Measurements from ENCODE around the gene PRPF8. TPM values are rescaled to one million over a fixed set of nuclear protein-coding genes. Genes with fewer than 3 reads are reported as not detected.

PRPF8 gene
- total and polyA plus RNA-seq, 2 of the 8 experiments (the other 6 are each of a cell fraction or from before 2014, with no cell fraction given) = 329 to 337 TPM

DNA sequence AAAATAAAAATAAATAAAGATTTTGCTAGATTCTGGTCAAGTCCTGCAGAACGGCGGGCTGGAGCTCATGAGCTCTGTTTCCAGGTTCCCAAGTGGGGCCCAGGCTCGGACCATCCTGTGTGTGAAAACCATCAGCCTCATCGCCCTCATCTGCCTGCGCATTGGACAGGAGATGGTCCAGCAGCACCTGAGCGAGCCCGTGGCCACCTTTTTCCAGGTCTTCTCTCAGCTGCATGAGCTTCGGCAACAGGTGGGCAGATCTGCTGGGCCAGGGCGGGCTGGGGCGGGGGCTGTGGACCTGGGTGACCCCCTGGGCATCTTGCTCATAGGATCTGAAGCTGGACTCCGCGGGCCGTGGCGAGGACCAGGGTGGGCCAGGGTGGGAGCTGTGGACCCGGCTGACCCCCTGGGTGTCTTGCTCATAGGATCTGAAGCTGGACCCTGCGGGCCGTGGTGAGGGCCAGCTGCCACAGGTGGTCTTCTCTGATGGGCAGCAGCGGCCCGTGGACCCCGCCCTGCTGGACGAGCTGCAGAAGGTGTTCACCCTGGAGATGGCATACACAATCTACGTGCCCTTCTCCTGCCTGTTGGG lies 47.7 kb upstream of the PRPF8 start:
- 92% methylated on average over 17 of the region's 22 CpGs; no CpG with 5 or more reads in 1 of the 2 experiments for WGBS, 2 experiments (ENCODE audit: extremely low coverage in 1 of 2, insufficient coverage in 1 of 2, insufficient read length in 1 of 2, insufficient replicate concordance in 2 of 2, low coverage in 1 of 2, low lambda C conversion rate in 2 of 2, missing lambda C conversion rate in 1 of 2)
- Histone ChIP-seq H2BK12ac (ENCODE audit: low read depth, low read length) (no peak overlapping the region), H3K4me3 (ENCODE audit: extremely low read depth in 1 of 4, insufficient read depth in 2 of 4, low read depth in 3 of 4, low read length in 4 of 4) (no peak overlapping the region), H3K14ac (ENCODE audit: insufficient read length) (no peak overlapping the region), H2BK5ac (ENCODE audit: low read depth, low read length) (no peak overlapping the region), H3K4me2 (ENCODE audit: insufficient read depth in 1 of 2, low read depth in 2 of 2, low read length in 2 of 2) (no peak overlapping the region), H4K91ac (replicated peaks; ENCODE audit: insufficient read length, low read length) (no peak overlapping the region), H3K36me3 (ENCODE audit: control insufficient read depth in 2 of 4, insufficient read depth in 4 of 4, low read length in 3 of 4) (no peaks in the 10 kb centered on the region; a peak in 3 of 8 replicates), H3K18ac (ENCODE audit: extremely low read depth, low read length) (no peak overlapping the region), H3K79me1 (ENCODE audit: low read depth, low read length) (no peaks in the 10 kb centered on the region), H4K20me1 (replicated peaks in 1 of 2; ENCODE audit: control insufficient read depth in 1 of 2, insufficient read depth in 2 of 2, low read length in 2 of 2) (peaks cover 0 to 4% of the 10 kb centered on the region in 2 experiments), H4K5ac (ENCODE audit: insufficient read length, low read depth, low read length) (no peak overlapping the region), H3K23me2 (ENCODE audit: low read depth, low read length) (no peaks in the 10 kb centered on the region), H3K9me3 (ENCODE audit: insufficient read depth in 2 of 2, low read depth in 1 of 2, low read length in 1 of 2) (no peaks in the 10 kb centered on the region), H4K8ac (ENCODE audit: extremely low read depth, insufficient read depth, low read length) (no peak overlapping the region), H3K79me2 (ENCODE audit: control insufficient read depth in 1 of 2, insufficient read depth in 2 of 2, low read length in 2 of 2) (no peaks in the 10 kb centered on the region; a peak in 1 of 4 replicates), H3K4ac (replicated peaks; ENCODE audit: insufficient read length, low read depth, low read length) (no peak overlapping the region), H3K4me1 (replicated peaks in 1 of 4; ENCODE audit: control insufficient read depth in 3 of 4, insufficient read depth in 4 of 4, low read length in 3 of 4) (peaks cover 0 to 7% (median 1%) of the 10 kb centered on the region in 4 experiments; a peak in 4 of 7 replicates), H3K56ac (replicated peaks; ENCODE audit: insufficient read length, low read depth, low read length) (no peak overlapping the region), H3K27ac (ENCODE audit: low read depth, low read length) (no peak overlapping the region), H3K23ac (ENCODE audit: insufficient read length) (no peak overlapping the region), H3K9ac (replicated peaks in 1 of 4; ENCODE audit: extremely low read depth in 1 of 4, low read depth in 3 of 4, low read length in 3 of 4) (no peak overlapping the region), H2BK120ac (replicated peaks; ENCODE audit: low read depth, low read length) (no peak overlapping the region), H2BK20ac (ENCODE audit: low read length) (no peak overlapping the region), H2AFZ (ENCODE audit: low read length) (no peak overlapping the region), H3K27me3 (replicated peaks in 1 of 4; ENCODE audit: control insufficient read depth in 3 of 4, extremely low read depth in 1 of 4, insufficient read depth in 3 of 4, low read length in 3 of 4) (no peaks in the 10 kb centered on the region), H2AK5ac (ENCODE audit: low read depth, low read length) (no peak overlapping the region), H2BK15ac (ENCODE audit: low read length) (no peak overlapping the region)
- DNase-seq (ENCODE audit: low read depth in 1 of 2, low spot score in 2 of 2) = no peak
- no peak for FAIRE-seq
- CTCF ChIA-PET (ENCODE audit: partially characterized antibody) = interaction anchor here (1.0 to 7.1 kb wide), 6 partner anchors 11 to 52 kb away, joined by 4 to 34 read pairs (median 4); no protein-coding TSS in a partner anchor
- POLR2A ChIA-PET (ENCODE audit: partially characterized antibody) = interaction anchor here (1.1 to 2.2 kb wide), 4 partner anchors 8 to 30 kb away, joined by 3 to 8 read pairs (median 5); partner anchors contain the start of genes SERPINF1 and WDR81
- no peak for TF ChIP-seq NRF1 (IDR thresholded peaks at IDR 0.05; ENCODE audit: low read depth, low read length)
